ENCODE results near the gene CD48.
"Not testable (repeated sequence)": the region's sequence is repeated elsewhere in the genome, so short reads cannot be mapped to it uniquely, and the experiment has no call there.

CD48 gene

DNA sequence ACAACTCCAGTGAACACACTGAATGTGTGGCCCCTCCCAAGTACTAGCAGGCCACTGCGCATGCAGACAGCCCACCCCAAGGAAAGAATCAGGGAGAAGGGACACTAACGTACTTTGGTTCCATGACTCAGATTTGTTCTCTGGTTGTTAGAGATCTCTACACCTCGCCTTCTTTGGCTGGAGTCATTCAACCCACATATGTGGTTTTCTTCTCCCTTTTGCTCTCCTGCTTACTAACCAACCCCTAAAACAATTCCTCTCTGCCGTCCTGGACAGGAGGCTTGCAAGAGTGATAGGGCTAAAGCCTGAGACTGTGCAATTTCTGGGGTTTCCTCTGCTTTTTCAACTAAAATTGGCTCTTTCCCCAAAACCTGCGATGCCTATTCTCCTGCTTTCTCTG, 5.7 kb upstream of the CD48 start:
- peaks cover 13% of the 10 kb centered on the region for H3K4me1 ChIP-seq (ENCODE audit: control insufficient read depth, low read length)

DNA sequence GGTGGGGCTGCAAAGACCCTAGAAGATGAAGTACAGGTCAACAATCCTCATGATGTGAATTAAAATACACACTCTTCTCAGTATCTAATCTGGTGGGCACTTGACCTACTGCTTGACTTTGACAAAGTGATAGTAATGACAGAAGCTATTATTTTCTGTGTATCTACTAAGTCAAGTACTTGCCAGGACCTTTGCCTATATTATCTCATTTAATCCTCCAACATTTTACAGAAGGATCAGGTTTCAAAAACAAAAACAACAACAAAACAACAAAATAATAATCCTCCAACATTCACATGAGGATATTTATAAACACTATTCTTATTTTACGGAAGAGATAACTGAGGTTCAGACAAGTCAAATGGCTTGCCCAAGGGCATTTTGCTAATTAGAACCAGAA, 4.4 kb upstream of the CD48 start:
- H3K27ac ChIP-seq (ENCODE audit: low read depth, low read length): no peak overlapping the region
- no peak overlapping the region for H3K4me2 ChIP-seq (ENCODE audit: low read length)
- no peaks in the 10 kb centered on the region for H3K9me3 ChIP-seq (ENCODE audit: control insufficient read depth, insufficient read depth, low read length)
- H3F3A ChIP-seq (ENCODE audit: control insufficient read depth, insufficient read depth): no peaks in the 10 kb centered on the region
- no peaks in the 10 kb centered on the region for H4K20me1 ChIP-seq (ENCODE audit: control insufficient read depth, insufficient read depth, low read depth, low read length)
- H3K27me3 ChIP-seq (ENCODE audit: control insufficient read depth, low read length): no peaks in the 10 kb centered on the region; the same call in 1 of the 2 replicates
- H3K79me2 ChIP-seq (ENCODE audit: control insufficient read depth, low read length): no peaks in the 10 kb centered on the region
- no peaks in the 10 kb centered on the region for H3K9me2 ChIP-seq (replicated peaks; ENCODE audit: control insufficient read depth, low read length)
- no peaks in the 10 kb centered on the region for H3K36me3 ChIP-seq (ENCODE audit: control insufficient read depth, low read length)
- H3K4me1 ChIP-seq (ENCODE audit: control insufficient read depth, low read length): peaks cover 26% of the 10 kb centered on the region
- TF ChIP-seq, protein P1, sequence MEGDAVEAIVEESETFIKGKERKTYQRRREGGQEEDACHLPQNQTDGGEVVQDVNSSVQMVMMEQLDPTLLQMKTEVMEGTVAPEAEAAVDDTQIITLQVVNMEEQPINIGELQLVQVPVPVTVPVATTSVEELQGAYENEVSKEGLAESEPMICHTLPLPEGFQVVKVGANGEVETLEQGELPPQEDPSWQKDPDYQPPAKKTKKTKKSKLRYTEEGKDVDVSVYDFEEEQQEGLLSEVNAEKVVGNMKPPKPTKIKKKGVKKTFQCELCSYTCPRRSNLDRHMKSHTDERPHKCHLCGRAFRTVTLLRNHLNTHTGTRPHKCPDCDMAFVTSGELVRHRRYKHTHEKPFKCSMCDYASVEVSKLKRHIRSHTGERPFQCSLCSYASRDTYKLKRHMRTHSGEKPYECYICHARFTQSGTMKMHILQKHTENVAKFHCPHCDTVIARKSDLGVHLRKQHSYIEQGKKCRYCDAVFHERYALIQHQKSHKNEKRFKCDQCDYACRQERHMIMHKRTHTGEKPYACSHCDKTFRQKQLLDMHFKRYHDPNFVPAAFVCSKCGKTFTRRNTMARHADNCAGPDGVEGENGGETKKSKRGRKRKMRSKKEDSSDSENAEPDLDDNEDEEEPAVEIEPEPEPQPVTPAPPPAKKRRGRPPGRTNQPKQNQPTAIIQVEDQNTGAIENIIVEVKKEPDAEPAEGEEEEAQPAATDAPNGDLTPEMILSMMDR (IDR thresholded peaks at IDR 0.05; ENCODE audit: low read depth, low read length, poor library complexity, severe bottlenecking): no peak
- TF ChIP-seq EZH2phosphoT487 (IDR thresholded peaks at IDR 0.05; ENCODE audit: borderline replicate concordance, low read length): no peak
- no peak overlapping the region for H3K4me3 ChIP-seq (ENCODE audit: low read length)

More for the DNA sequence above, 5.7 kb upstream of the CD48 start:
- Histone ChIP-seq H3K4me3 (ENCODE audit: low read length) (no peak overlapping the region), H4K20me1 (ENCODE audit: control insufficient read depth, insufficient read depth, low read depth, low read length) (no peaks in the 10 kb centered on the region), H3K9me2 (replicated peaks; ENCODE audit: control insufficient read depth, low read length) (no peaks in the 10 kb centered on the region), H3K27me3 (ENCODE audit: control insufficient read depth, low read length) (peaks cover under 1% of the 10 kb centered on the region; the same call in 1 of the 2 replicates), H3K9me3 (ENCODE audit: control insufficient read depth, insufficient read depth, low read length) (no peaks in the 10 kb centered on the region), H3K79me2 (ENCODE audit: control insufficient read depth, low read length) (no peaks in the 10 kb centered on the region), H3K36me3 (ENCODE audit: control insufficient read depth, low read length) (no peaks in the 10 kb centered on the region), H3F3A (ENCODE audit: control insufficient read depth, insufficient read depth) (no peaks in the 10 kb centered on the region), H3K27ac (ENCODE audit: low read depth, low read length) (no peak overlapping the region), H3K4me2 (ENCODE audit: low read length) (no peak overlapping the region)
- TF ChIP-seq EZH2phosphoT487 (IDR thresholded peaks at IDR 0.05; ENCODE audit: borderline replicate concordance, low read length): no peak
- TF ChIP-seq, protein P1 (IDR thresholded peaks at IDR 0.05; ENCODE audit: low read depth, low read length, poor library complexity, severe bottlenecking): no peak

DNA sequence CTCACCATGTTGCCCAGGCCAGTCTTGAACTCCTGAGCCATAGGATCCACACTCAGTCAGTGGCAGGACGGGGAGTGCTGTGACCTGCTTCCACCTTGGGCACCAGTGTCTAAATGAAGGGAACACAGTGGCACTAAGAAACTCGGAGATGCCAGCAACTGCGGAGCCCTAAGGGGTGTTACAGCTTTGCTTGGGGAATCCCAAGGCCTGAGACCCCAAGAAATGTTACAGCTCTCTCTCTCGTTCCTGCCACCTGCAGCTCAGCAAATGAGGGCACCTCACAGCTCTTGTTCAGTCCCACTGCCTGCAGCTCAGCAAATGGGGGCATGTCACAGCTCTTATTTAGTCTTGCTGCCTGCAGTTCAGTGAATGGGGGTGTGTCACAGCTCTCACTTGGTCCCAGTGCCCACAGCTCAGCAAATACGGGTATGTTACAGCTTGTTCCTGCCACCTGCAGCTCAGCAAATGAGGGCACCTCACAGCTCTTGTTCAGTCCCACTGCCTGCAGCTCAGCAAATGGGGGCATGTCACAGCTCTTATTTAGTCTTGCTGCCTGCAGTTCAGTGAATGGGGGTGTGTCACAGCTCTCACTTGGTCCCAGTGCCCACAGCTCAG, 2.5 kb upstream of the CD48 start:
- not testable (repeated sequence) for H3F3A ChIP-seq (ENCODE audit: control insufficient read depth, insufficient read depth); H3K79me2 ChIP-seq (ENCODE audit: control insufficient read depth, low read length); H3K9me3 ChIP-seq (ENCODE audit: control insufficient read depth, insufficient read depth, low read length); H3K4me2 ChIP-seq (ENCODE audit: low read length); H3K4me3 ChIP-seq (ENCODE audit: low read length); H3K9me2 ChIP-seq (replicated peaks; ENCODE audit: control insufficient read depth, low read length); H3K27ac ChIP-seq (ENCODE audit: low read depth, low read length); H3K27me3 ChIP-seq (ENCODE audit: control insufficient read depth, low read length); H3K36me3 ChIP-seq (ENCODE audit: control insufficient read depth, low read length); H4K20me1 ChIP-seq (ENCODE audit: control insufficient read depth, insufficient read depth, low read depth, low read length)
- peaks cover 38% of the 10 kb centered on the region for H3K4me1 ChIP-seq (ENCODE audit: control insufficient read depth, low read length)

DNA sequence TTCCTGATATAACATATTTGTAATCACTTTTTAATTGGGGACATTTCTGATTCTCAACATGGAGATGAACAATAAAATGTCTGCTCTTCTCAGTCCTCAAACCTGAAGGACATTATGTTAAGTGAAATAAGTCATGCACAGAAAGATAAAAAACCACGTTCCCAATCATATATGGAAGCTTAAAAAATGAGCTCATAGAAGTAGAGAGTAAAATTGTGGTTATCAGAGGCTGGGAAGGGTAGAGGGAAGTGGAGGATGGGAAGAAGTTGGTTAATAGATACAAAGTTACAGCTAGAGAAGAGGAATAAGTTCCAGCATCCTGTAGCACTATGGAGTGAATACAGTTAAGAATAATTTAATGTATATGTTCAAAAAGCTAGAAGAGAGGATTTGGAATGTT, 1.5 kb upstream of the CD48 start:
- H3K4me3 ChIP-seq (ENCODE audit: low read length): no peak overlapping the region
- H3K4me2 ChIP-seq (ENCODE audit: low read length): no peak overlapping the region
- H3K4me1 ChIP-seq (ENCODE audit: control insufficient read depth, low read length): peaks cover 48% of the 10 kb centered on the region
- TF ChIP-seq, protein P1 (IDR thresholded peaks at IDR 0.05; ENCODE audit: low read depth, low read length, poor library complexity, severe bottlenecking): no peak
- TF ChIP-seq EZH2phosphoT487 (IDR thresholded peaks at IDR 0.05; ENCODE audit: borderline replicate concordance, low read length): no peak
- no peaks in the 10 kb centered on the region for H3K9me3 ChIP-seq (ENCODE audit: control insufficient read depth, insufficient read depth, low read length)
- no peak overlapping the region for H3K27ac ChIP-seq (ENCODE audit: low read depth, low read length)
- H3K79me2 ChIP-seq (ENCODE audit: control insufficient read depth, low read length): no peaks in the 10 kb centered on the region
- H3K36me3 ChIP-seq (ENCODE audit: control insufficient read depth, low read length): no peaks in the 10 kb centered on the region
- H4K20me1 ChIP-seq (ENCODE audit: control insufficient read depth, insufficient read depth, low read depth, low read length): no peaks in the 10 kb centered on the region
- H3K27me3 ChIP-seq (ENCODE audit: control insufficient read depth, low read length): no peaks in the 10 kb centered on the region; the same call in 1 of the 2 replicates
- no peaks in the 10 kb centered on the region for H3F3A ChIP-seq (ENCODE audit: control insufficient read depth, insufficient read depth)
- H3K9me2 ChIP-seq (replicated peaks; ENCODE audit: control insufficient read depth, low read length): no peaks in the 10 kb centered on the region

DNA sequence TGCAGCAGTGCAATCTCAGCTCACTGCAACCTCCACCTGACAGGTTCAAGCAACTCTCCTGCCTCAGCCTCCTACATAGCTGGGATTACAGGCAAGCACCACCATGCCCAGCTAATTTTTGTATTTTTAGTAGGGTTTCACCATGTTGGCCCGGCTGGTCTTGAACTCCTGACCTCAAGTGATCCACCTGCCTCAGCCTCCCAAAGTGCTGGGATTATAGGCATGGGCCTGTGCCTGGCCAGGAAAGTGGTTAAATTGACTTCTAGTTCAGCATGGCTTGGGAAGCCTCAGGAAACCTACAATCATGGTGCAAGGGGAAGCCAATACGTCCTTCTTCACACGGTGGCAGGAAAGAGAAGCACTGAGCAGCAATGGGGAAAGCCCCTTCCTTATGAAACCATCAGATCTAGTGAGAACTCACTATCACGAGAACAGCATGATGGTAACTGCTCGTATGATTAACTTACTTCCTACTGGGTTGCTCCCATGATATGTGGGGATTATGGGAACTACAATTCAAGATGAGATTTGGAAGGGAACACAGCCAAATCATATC, 981 bp upstream of the CD48 start:
- peaks cover 53% of the 10 kb centered on the region for H3K4me1 ChIP-seq (ENCODE audit: control insufficient read depth, low read length)
- not testable (repeated sequence) for H3F3A ChIP-seq (ENCODE audit: control insufficient read depth, insufficient read depth); H3K27me3 ChIP-seq (ENCODE audit: control insufficient read depth, low read length); H3K36me3 ChIP-seq (ENCODE audit: control insufficient read depth, low read length); H3K4me3 ChIP-seq (ENCODE audit: low read length); H4K20me1 ChIP-seq (ENCODE audit: control insufficient read depth, insufficient read depth, low read depth, low read length); H3K27ac ChIP-seq (ENCODE audit: low read depth, low read length); H3K9me3 ChIP-seq (ENCODE audit: control insufficient read depth, insufficient read depth, low read length); H3K79me2 ChIP-seq (ENCODE audit: control insufficient read depth, low read length); H3K4me2 ChIP-seq (ENCODE audit: low read length); H3K9me2 ChIP-seq (replicated peaks; ENCODE audit: control insufficient read depth, low read length)

Measured in DOHH2 (cell line).